AG09319 (cell line): Measurements from ENCODE around the gene UNC5A.

Source experiments
- DNase-seq: peaks from one replicate; pipeline ENCODE4 v3.0.0-alpha.2; 2010; ENCODE audit warnings: low read depth; ENCODE audit errors: extremely low read depth
- CTCF ChIP-seq: IDR thresholded peaks from 2 replicates; pipeline ENCODE4 v1.5.1; 2011; ENCODE audit warnings: low read depth, mild to moderate bottlenecking, inconsistent platforms, low read length, moderate library complexity

Gene UNC5A

GRCh38 chr5:176823869-176824412, 13.6 kb downstream of the UNC5A start:
- no peak for DNase-seq
- no peak for TF ChIP-seq CTCF

GRCh38 chr5:176824604-176825003, 14.2 kb downstream of the UNC5A start:
- no peak for TF ChIP-seq CTCF

GRCh38 chr5:176825234-176825633, 14.9 kb downstream of the UNC5A start:
- TF ChIP-seq CTCF = no peak
- DNase-seq = no peak

More at GRCh38 chr5:176824604-176825003, 14.2 kb downstream of the UNC5A start:
- no peak for DNase-seq

- no peak for DNase-seq
- TF ChIP-seq CTCF = no peak
Observed at GRCh38 chr5:176825957-176826356, 15.6 kb downstream of the UNC5A start.

GRCh38 chr5:176827736-176828414, 17.5 kb downstream of the UNC5A start:
- no peak for DNase-seq
- no peak for TF ChIP-seq CTCF

- no peak for DNase-seq
- no peak for TF ChIP-seq CTCF
Observed at GRCh38 chr5:176829320-176829719, 19.0 kb downstream of the UNC5A start.

GRCh38 chr5:176830422-176830994, 20.1 kb downstream of the UNC5A start:
- no peak for TF ChIP-seq CTCF
- DNase-seq = no peak
